NCI-H446 treated with DMSO at 0.1 percent for 48 hours (cell line): ENCODE data around the gene RAD51B.
"Not testable (repeated sequence)": the region's sequence is repeated elsewhere in the genome, so short reads cannot be mapped to it uniquely, and the experiment has no call there.

ENCODE experiments used
- DNase-seq: peaks from one replicate; lab custom pipeline; 2025; lab: John Stamatoyannopoulos, UW

Gene RAD51B

GRCh38 chr14:68279437-68279720, 459.8 kb downstream of the RAD51B start:
- no peak for DNase-seq

- no peak for DNase-seq
These were observed 460.2 kb downstream of the RAD51B start for GRCh38 chr14:68279777-68280233.

GRCh38 chr14:68281497-68281896, 461.9 kb downstream of the RAD51B start:
- DNase-seq = no peak

GRCh38 chr14:68282479-68283377, 463.1 kb downstream of the RAD51B start:
- no peak for DNase-seq

GRCh38 chr14:68283378-68284123, 464.0 kb downstream of the RAD51B start:
- no peak for DNase-seq

- DNase-seq = no peak
These were observed 464.8 kb downstream of the RAD51B start for GRCh38 chr14:68284333-68284732.

GRCh38 chr14:68284834-68285233, 465.3 kb downstream of the RAD51B start:
- no peak for DNase-seq

- DNase-seq = no peak
These were observed 466.0 kb downstream of the RAD51B start for GRCh38 chr14:68285421-68286179.

- no peak for DNase-seq
These were observed 467.1 kb downstream of the RAD51B start for GRCh38 chr14:68286667-68287066.

- not testable (repeated sequence) for DNase-seq
These were observed 469.9 kb downstream of the RAD51B start for GRCh38 chr14:68289452-68289851.

- no peak for DNase-seq
These were observed 472.2 kb downstream of the RAD51B start for GRCh38 chr14:68291820-68292219.

- DNase-seq = no peak
These were observed 473.0 kb downstream of the RAD51B start for GRCh38 chr14:68292441-68293215.

- DNase-seq = no peak
These were observed 473.8 kb downstream of the RAD51B start for GRCh38 chr14:68293404-68293803.

- DNase-seq = no peak
These were observed 475.8 kb downstream of the RAD51B start for GRCh38 chr14:68295316-68295816.

GRCh38 chr14:68297039-68297438, 477.5 kb downstream of the RAD51B start:
- DNase-seq = no peak

- DNase-seq = no peak
These were observed 478.4 kb downstream of the RAD51B start for GRCh38 chr14:68297876-68298468.

GRCh38 chr14:68300608-68301007, 481.0 kb downstream of the RAD51B start:
- no peak for DNase-seq

- DNase-seq = no peak
These were observed 481.6 kb downstream of the RAD51B start for GRCh38 chr14:68301219-68301618.

- DNase-seq = not testable (repeated sequence)
These were observed 483.4 kb downstream of the RAD51B start for GRCh38 chr14:68302938-68303337.

- DNase-seq = no peak
These were observed 486.2 kb downstream of the RAD51B start for GRCh38 chr14:68305738-68306137.
